Testis (tissue), 2 donors: Measurements from ENCODE around the gene TMEM151A.

ENCODE experiments used
- CTCF ChIP-seq, 3 experiments: fragments of 450-650 bp in 2 of 3; fragments of 200-600 bp in 1 of 3; sonication (generic) in 1 of 3; IDR thresholded peaks; one replicate each; pipeline ENCODE4 v1.5.1; 2016 to 2019; ENCODE audit warnings: antibody characterized with exemption in 3 of 3, mild to moderate bottlenecking in 2 of 3, moderate library complexity in 1 of 3
- POLR2A ChIP-seq: fragments of 450-650 bp; IDR thresholded peaks from one replicate; pipeline ENCODE4 v1.6.1; 2017; ENCODE audit warnings: antibody characterized with exemption, mild to moderate bottlenecking, moderate library complexity

- no peak for TF ChIP-seq CTCF (IDR thresholded peaks at IDR 0.05)
- no peak for TF ChIP-seq POLR2A
These were observed 25.2 kb upstream of the TMEM151A start for GRCh38 chr11:66266378-66267038.
